A549 treated with dexamethasone at 1 μM for 4 hours (cell line): ENCODE results near the gene SYNJ2BP. TPM values are rescaled to one million over a fixed set of nuclear protein-coding genes. Genes with fewer than 3 reads are reported as not detected.

Experiments used
- total RNA-seq: library from RNA; stranded (reverse); fragments of 200-300 nt; extraction: Qiagen RNA extraction; gene quantifications from 5 replicates; pipeline ENCODE4 v1.2.3, GENCODE V29; 2022

Gene SYNJ2BP, protein sequence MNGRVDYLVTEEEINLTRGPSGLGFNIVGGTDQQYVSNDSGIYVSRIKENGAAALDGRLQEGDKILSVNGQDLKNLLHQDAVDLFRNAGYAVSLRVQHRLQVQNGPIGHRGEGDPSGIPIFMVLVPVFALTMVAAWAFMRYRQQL
- 8.9 to 13.1 TPM (median 12.6 TPM) in 5 replicates for total RNA-seq

DNA sequence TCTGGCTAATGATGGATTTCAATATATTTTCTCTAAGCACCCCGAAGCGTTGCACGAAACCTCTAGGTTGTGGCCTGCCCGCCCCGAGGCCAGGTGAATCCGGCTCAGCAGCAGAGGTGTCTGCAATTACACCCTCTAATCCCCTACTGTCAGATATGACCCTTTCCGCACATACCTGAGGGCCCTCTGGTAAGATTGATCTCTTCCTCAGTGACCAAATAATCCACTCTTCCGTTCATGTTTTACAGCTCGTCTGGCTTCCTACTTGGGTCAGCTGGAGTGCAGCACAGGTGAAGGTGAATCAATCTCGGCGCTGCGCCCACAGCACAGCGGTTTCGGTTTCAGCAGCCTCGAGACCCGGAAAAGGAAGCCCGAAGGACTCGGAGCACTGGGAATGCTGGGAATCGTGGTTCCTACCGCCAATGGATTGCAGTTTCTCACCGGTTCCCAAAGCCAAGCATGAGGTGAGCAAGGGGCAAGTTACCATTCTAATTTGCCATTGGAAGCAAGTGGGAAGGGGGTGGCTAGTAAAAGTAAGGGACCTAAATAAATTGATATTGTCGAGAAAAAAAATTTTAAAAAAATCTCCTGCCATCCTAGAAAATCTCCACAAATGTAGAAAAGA, at the start of gene SYNJ2BP:
TSS of gene SYNJ2BP (minus strand) at position 366 of the 625 bp plus-strand sequence. CDS start at position 239, 127 bp downstream.

DNA sequence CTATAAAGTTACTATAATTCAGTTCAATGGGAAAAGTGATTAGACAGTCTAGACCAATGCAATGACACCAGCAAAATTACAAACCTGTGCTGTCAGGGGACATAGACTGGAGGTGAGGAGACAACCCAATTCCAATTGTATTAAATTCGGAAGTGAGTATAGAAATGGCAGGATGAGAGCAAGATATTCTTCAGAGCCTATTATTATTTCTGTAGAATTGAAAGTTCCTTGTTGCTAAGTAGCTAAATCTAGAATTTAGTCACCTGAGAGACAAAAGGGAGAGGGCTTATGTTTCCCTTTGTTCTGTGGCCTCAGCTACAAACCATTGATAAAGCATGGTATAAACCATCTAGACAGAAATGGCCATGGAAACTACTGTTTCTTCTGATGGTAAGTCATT, 35.0 kb upstream of the SYNJ2BP start, which contains the start of gene ADAM21:
TSS of gene ADAM21 (plus strand) at position 301 of the 400 bp plus-strand sequence. CDS start 5,326 bp downstream, outside the sequence.

Other genes with a start within 250 kb of the SYNJ2BP start
- 0.04 TPM in 1 of 5 replicates, not detected in the others for gene SLC8A3, start 228.1 kb downstream of the SYNJ2BP start, total RNA-seq
- 42.4 to 73.2 TPM (median 49.8 TPM) in 5 replicates for gene COX16, start 57.4 kb downstream of the SYNJ2BP start, total RNA-seq
- gene ADAM21, start 35.1 kb upstream of the SYNJ2BP start, total RNA-seq: 0.08 TPM in 1 of 5 replicates, not detected in the others
- gene ADAM20, start 117.9 kb upstream of the SYNJ2BP start, total RNA-seq: 0.02 TPM in 1 of 5 replicates, not detected in the others
- 41.3 to 55.5 TPM (median 45.1 TPM) in 5 replicates for gene MED6, start 183.6 kb upstream of the SYNJ2BP start, total RNA-seq
- 3.1 to 4.1 TPM (median 3.6 TPM) in 5 replicates for gene TTC9, start 224.8 kb upstream of the SYNJ2BP start, total RNA-seq